HEK293 (cell line): ENCODE results near the gene CDC42.

Experiments used
- BCL11A ChIP-seq: fragments of 450-650 bp; formaldehyde crosslinking; IDR thresholded peaks from 2 replicates; pipeline ENCODE4 v1.5.1; 2016; ENCODE audit warnings: low read depth, missing biosample characterization, missing genetic modification characterization
- KLF9 ChIP-seq: fragments of 450-650 bp; formaldehyde crosslinking; IDR thresholded peaks from 2 replicates; pipeline ENCODE4 v1.5.1; 2016; ENCODE audit warnings: missing biosample characterization, missing genetic modification characterization, low read depth
- TCF7L2 ChIP-seq: IDR thresholded peaks from 2 replicates; pipeline ENCODE4 v1.6.1; 2011; ENCODE audit warnings: low read depth, mild to moderate bottlenecking, inconsistent platforms, low read length, moderate library complexity, borderline replicate concordance
- ZNF133 ChIP-seq: fragments of 450-650 bp; formaldehyde crosslinking; IDR thresholded peaks from 2 replicates; pipeline ENCODE4 v1.5.1; 2016; ENCODE audit warnings: missing biosample characterization, missing genetic modification characterization
- ZNF202 ChIP-seq: fragments of 450-650 bp; formaldehyde crosslinking; IDR thresholded peaks from 2 replicates; pipeline ENCODE4 v1.5.1; 2016; ENCODE audit warnings: missing biosample characterization, missing genetic modification characterization, borderline replicate concordance
- ZNF274 ChIP-seq, 2 experiments: fragments of 200-500 bp in 1 of 2; fragments of 450-650 bp in 1 of 2; sonication (Bioruptor generic) in 1 of 2; formaldehyde crosslinking in 1 of 2; IDR thresholded peaks; 2 replicates each; pipeline versions ENCODE4 v1.5.1 to v1.6.1; 2014 to 2016; ENCODE audit warnings: borderline replicate concordance in 1 of 2, inconsistent platforms in 1 of 2, low read length in 1 of 2, missing biosample characterization in 1 of 2, missing genetic modification characterization in 1 of 2
- ZNF341 ChIP-seq: fragments of 450-650 bp; formaldehyde crosslinking; IDR thresholded peaks from 2 replicates; pipeline ENCODE4; 2016; ENCODE audit warnings: low read depth, missing biosample characterization, missing genetic modification characterization
- ZNF366 ChIP-seq: fragments of 450-650 bp; formaldehyde crosslinking; conservative IDR thresholded peaks from 2 replicates; pipeline ENCODE4 v1.5.1; 2016; ENCODE audit warnings: missing biosample characterization, missing genetic modification characterization
- ZNF426 ChIP-seq: fragments of 450-650 bp; formaldehyde crosslinking; IDR thresholded peaks from 2 replicates; pipeline ENCODE4 v1.5.1; 2017; ENCODE audit warnings: missing biosample characterization, missing genetic modification characterization, mild to moderate bottlenecking, inconsistent platforms, moderate library complexity
- ZNF530 ChIP-seq: fragments of 450-650 bp; formaldehyde crosslinking; IDR thresholded peaks from 2 replicates; pipeline ENCODE4 v1.5.1; 2016; ENCODE audit warnings: low read depth, missing biosample characterization, missing genetic modification characterization
- ZNF664 ChIP-seq: fragments of 450-650 bp; formaldehyde crosslinking; IDR thresholded peaks from 2 replicates; pipeline ENCODE4 v1.5.1; 2016; ENCODE audit warnings: missing biosample characterization, missing genetic modification characterization
- TF ChIP-seq, protein P1 (sequence below): fragments of 450-650 bp; formaldehyde crosslinking; IDR thresholded peaks from 2 replicates; pipeline ENCODE4 v1.5.1; 2016; ENCODE audit warnings: missing biosample characterization, missing genetic modification characterization
- TF ChIP-seq, protein P2 (sequence below): fragments of 450-650 bp; formaldehyde crosslinking; IDR thresholded peaks from 2 replicates; pipeline ENCODE4 v1.5.1; 2016; ENCODE audit warnings: missing biosample characterization, missing genetic modification characterization
- TF ChIP-seq, protein P3 (sequence below): fragments of 450-650 bp; formaldehyde crosslinking; IDR thresholded peaks from 2 replicates; pipeline ENCODE4 v1.5.1; 2016; ENCODE audit warnings: missing biosample characterization, missing genetic modification characterization

DNA sequence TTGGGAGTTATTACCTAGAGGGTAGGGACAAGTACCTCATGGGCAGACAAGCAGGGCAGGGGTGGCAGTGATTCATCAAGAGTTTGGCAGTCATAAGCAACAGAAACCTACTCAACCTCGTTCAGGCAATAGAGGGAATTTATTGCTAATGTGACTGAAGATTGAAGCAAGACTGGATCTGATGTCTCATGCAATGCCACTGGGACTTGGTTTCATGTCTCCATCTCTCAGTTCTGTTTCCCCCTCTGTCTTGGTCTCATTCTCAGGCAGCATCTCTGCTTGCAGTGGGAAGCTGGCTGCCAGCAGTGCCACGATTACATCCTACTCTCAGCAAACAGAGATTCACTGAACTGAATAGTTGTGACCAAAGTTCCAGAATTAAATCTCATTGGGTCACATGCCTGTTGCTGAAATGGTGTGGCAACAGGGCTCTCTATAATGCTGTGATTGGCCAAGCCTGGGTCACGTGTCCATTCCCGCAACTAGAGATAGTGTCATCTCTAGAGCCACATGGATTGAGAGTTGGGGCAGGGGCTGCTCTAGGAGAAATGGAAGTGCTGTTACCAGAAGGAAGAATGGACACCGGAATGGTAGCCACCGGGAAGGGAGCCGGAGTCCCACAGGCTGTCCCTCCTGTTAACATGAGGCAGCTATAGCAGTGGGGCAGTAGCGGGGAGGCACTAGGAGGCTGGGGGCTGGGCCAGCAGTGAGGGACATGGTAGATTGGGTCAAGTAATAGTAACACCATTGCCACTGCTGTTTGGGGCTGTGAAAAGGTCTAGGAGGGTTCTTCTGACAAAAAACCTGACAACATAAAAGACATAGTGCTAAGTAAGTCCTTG, 3.9 kb upstream of the CDC42 start:
- no peak for TF ChIP-seq ZNF366 (tag by site-specific recombination)
- TF ChIP-seq ZNF664 (tag by site-specific recombination): no peak
- TF ChIP-seq, protein P1, sequence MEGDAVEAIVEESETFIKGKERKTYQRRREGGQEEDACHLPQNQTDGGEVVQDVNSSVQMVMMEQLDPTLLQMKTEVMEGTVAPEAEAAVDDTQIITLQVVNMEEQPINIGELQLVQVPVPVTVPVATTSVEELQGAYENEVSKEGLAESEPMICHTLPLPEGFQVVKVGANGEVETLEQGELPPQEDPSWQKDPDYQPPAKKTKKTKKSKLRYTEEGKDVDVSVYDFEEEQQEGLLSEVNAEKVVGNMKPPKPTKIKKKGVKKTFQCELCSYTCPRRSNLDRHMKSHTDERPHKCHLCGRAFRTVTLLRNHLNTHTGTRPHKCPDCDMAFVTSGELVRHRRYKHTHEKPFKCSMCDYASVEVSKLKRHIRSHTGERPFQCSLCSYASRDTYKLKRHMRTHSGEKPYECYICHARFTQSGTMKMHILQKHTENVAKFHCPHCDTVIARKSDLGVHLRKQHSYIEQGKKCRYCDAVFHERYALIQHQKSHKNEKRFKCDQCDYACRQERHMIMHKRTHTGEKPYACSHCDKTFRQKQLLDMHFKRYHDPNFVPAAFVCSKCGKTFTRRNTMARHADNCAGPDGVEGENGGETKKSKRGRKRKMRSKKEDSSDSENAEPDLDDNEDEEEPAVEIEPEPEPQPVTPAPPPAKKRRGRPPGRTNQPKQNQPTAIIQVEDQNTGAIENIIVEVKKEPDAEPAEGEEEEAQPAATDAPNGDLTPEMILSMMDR: no peak
- no peak for TF ChIP-seq ZNF341 (tag by site-specific recombination)
- TF ChIP-seq ZNF274 (IDR thresholded peaks at IDR 0.05; ENCODE audit: low read length): no peak
- TF ChIP-seq ZNF274 (tag by site-specific recombination; IDR thresholded peaks at IDR 0.05; ENCODE audit: borderline replicate concordance): no peak
- no peak for TF ChIP-seq ZNF133 (tag by site-specific recombination)
- TF ChIP-seq, protein P2, sequence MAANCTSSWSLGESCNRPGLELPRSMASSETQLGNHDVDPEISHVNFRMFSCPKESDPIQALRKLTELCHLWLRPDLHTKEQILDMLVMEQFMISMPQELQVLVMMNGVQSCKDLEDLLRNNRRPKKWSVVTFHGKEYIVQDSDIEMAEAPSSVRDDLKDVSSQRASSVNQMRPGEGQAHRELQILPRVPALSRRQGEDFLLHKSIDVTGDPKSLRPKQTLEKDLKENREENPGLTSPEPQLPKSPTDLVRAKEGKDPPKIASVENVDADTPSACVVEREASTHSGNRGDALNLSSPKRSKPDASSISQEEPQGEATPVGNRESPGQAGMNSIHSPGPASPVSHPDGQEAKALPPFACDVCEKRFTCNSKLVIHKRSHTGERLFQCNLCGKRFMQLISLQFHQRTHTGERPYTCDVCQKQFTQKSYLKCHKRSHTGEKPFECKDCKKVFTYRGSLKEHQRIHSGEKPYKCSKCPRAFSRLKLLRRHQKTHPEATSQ (tag by site-specific recombination): no peak
- TF ChIP-seq ZNF426 (tag by site-specific recombination): no peak
- TF ChIP-seq TCF7L2: no peak
- TF ChIP-seq, protein P3, sequence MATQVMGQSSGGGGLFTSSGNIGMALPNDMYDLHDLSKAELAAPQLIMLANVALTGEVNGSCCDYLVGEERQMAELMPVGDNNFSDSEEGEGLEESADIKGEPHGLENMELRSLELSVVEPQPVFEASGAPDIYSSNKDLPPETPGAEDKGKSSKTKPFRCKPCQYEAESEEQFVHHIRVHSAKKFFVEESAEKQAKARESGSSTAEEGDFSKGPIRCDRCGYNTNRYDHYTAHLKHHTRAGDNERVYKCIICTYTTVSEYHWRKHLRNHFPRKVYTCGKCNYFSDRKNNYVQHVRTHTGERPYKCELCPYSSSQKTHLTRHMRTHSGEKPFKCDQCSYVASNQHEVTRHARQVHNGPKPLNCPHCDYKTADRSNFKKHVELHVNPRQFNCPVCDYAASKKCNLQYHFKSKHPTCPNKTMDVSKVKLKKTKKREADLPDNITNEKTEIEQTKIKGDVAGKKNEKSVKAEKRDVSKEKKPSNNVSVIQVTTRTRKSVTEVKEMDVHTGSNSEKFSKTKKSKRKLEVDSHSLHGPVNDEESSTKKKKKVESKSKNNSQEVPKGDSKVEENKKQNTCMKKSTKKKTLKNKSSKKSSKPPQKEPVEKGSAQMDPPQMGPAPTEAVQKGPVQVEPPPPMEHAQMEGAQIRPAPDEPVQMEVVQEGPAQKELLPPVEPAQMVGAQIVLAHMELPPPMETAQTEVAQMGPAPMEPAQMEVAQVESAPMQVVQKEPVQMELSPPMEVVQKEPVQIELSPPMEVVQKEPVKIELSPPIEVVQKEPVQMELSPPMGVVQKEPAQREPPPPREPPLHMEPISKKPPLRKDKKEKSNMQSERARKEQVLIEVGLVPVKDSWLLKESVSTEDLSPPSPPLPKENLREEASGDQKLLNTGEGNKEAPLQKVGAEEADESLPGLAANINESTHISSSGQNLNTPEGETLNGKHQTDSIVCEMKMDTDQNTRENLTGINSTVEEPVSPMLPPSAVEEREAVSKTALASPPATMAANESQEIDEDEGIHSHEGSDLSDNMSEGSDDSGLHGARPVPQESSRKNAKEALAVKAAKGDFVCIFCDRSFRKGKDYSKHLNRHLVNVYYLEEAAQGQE (tag by site-specific recombination): no peak
- TF ChIP-seq ZNF530 (tag by site-specific recombination): no peak
- TF ChIP-seq KLF9 (tag by site-specific recombination): no peak
- TF ChIP-seq BCL11A (tag by site-specific recombination): no peak
- TF ChIP-seq ZNF202 (tag by site-specific recombination): no peak
